ENCODE results near the gene DNM3.

The DNM3 gene

GRCh38 chr1:172449585-172450523, 608.6 kb downstream of the DNM3 start:
- TF ChIP-seq MYC (IDR thresholded peaks at IDR 0.05; ENCODE audit: low read depth, low read length) = no peak; the same call in 1 of the 2 replicates
- TF ChIP-seq CTCF (IDR thresholded peaks at IDR 0.05; ENCODE audit: low read depth, low read length) = peak; percentile 75
- DNase-seq (ENCODE audit: low read depth) = peak; percentile 88
- no peak overlapping the region for H3K4me3 ChIP-seq (ENCODE audit: low read depth, low read length)

- DNase-seq (ENCODE audit: low read depth) = no peak
- no peak overlapping the region for H3K4me3 ChIP-seq (ENCODE audit: low read depth, low read length)
- TF ChIP-seq POLR2A (IDR thresholded peaks at IDR 0.05; ENCODE audit: extremely low read depth, insufficient read length) (no peak), CTCF (IDR thresholded peaks at IDR 0.05; ENCODE audit: low read depth, low read length) (no peak), MAX (IDR thresholded peaks at IDR 0.05; ENCODE audit: low read depth, low read length) (no peak), MYC (IDR thresholded peaks at IDR 0.05; ENCODE audit: low read depth, low read length) (no peak)
Observed at GRCh38 chr1:172450524-172450885, 609.2 kb downstream of the DNM3 start.

GRCh38 chr1:172451002-172451443, 609.7 kb downstream of the DNM3 start:
- H3K4me3 ChIP-seq (ENCODE audit: low read depth, low read length) = no peak overlapping the region
- TF ChIP-seq MAX (IDR thresholded peaks at IDR 0.05; ENCODE audit: low read depth, low read length) (no peak), POLR2A (IDR thresholded peaks at IDR 0.05; ENCODE audit: extremely low read depth, insufficient read length) (no peak), MYC (IDR thresholded peaks at IDR 0.05; ENCODE audit: low read depth, low read length) (no peak), CTCF (IDR thresholded peaks at IDR 0.05; ENCODE audit: low read depth, low read length) (no peak)
- no peak for DNase-seq (ENCODE audit: low read depth)

- TF ChIP-seq POLR2A (IDR thresholded peaks at IDR 0.05; ENCODE audit: extremely low read depth, insufficient read length) (no peak), CTCF (IDR thresholded peaks at IDR 0.05; ENCODE audit: low read depth, low read length) (no peak), MAX (IDR thresholded peaks at IDR 0.05; ENCODE audit: low read depth, low read length) (no peak)
Observed at GRCh38 chr1:172452536-172453152, 611.3 kb downstream of the DNM3 start.

GRCh38 chr1:172453153-172453545, 611.9 kb downstream of the DNM3 start:
- no peak for DNase-seq (ENCODE audit: low read depth)
- no peak overlapping the region for H3K4me3 ChIP-seq (ENCODE audit: low read depth, low read length)
- no peak for TF ChIP-seq POLR2A (IDR thresholded peaks at IDR 0.05; ENCODE audit: extremely low read depth, insufficient read length)
- no peak for TF ChIP-seq MYC (IDR thresholded peaks at IDR 0.05; ENCODE audit: low read depth, low read length)
- TF ChIP-seq CTCF (IDR thresholded peaks at IDR 0.05; ENCODE audit: low read depth, low read length) = no peak
- TF ChIP-seq MAX (IDR thresholded peaks at IDR 0.05; ENCODE audit: low read depth, low read length) = no peak

More at GRCh38 chr1:172452536-172453152, 611.3 kb downstream of the DNM3 start:
- no peak for DNase-seq (ENCODE audit: low read depth)
- no peak overlapping the region for H3K4me3 ChIP-seq (ENCODE audit: low read depth, low read length)
